DMS53 treated with DMSO at 0.1 percent for 48 hours (cell line): ENCODE data around the gene PXDC1.

Experiments
- DNase-seq: peaks from one replicate; lab custom pipeline; 2025; ENCODE audit not compliant: unreplicated experiment; lab: John Stamatoyannopoulos, UW

Gene PXDC1

GRCh38 chr6:3751077-3751729 is at the start of gene PXDC1:
PXDC1 (minus strand) TSS chr6:3751713; CDS start chr6:3751531, 182 bp downstream.
- no peak for DNase-seq

- DNase-seq, result no peak
These were observed 49.5 kb upstream of the PXDC1 start for GRCh38 chr6:3800850-3801591.

GRCh38 chr6:3799719-3800118 is 48.2 kb upstream of the PXDC1 start:
- DNase-seq, result no peak

- peak; percentile 72 for DNase-seq
These were observed 46.8 kb upstream of the PXDC1 start for GRCh38 chr6:3798055-3798919.

- peak; percentile 6 for DNase-seq
These were observed 45.9 kb upstream of the PXDC1 start for GRCh38 chr6:3797231-3798054.

GRCh38 chr6:3796719-3797041 is 45.2 kb upstream of the PXDC1 start:
- DNase-seq, result no peak

GRCh38 chr6:3795836-3796718 is 44.6 kb upstream of the PXDC1 start:
- DNase-seq, result no peak

- no peak for DNase-seq
These were observed 42.6 kb upstream of the PXDC1 start for GRCh38 chr6:3794092-3794491.

- no peak for DNase-seq
These were observed 42.0 kb upstream of the PXDC1 start for GRCh38 chr6:3793545-3793944.

GRCh38 chr6:3791526-3792203 is 40.2 kb upstream of the PXDC1 start:
- no peak for DNase-seq

- DNase-seq, result no peak
These were observed 38.5 kb upstream of the PXDC1 start for GRCh38 chr6:3789896-3790558.

- no peak for DNase-seq
These were observed 37.7 kb upstream of the PXDC1 start for GRCh38 chr6:3789018-3789895.

- DNase-seq, result no peak
These were observed 37.0 kb upstream of the PXDC1 start for GRCh38 chr6:3788408-3789017.

- no peak for DNase-seq
These were observed 34.6 kb upstream of the PXDC1 start for GRCh38 chr6:3786141-3786540.

- no peak for DNase-seq
These were observed 34.2 kb upstream of the PXDC1 start for GRCh38 chr6:3785745-3786098.

- no peak for DNase-seq
These were observed 33.6 kb upstream of the PXDC1 start for GRCh38 chr6:3784885-3785744.

- DNase-seq, result no peak
These were observed 32.9 kb upstream of the PXDC1 start for GRCh38 chr6:3784423-3784822.
